OCI-LY3 (cell line): ENCODE measurements around the gene C1QTNF1.

Experiments used
- H2AFZ ChIP-seq: fragments of 200-600, 300-600 bp; shearing (Covaris generic); 2 replicates; pipeline ENCODE4 v1.6.0; 2014; ENCODE audit warnings: antibody characterized with exemption, low read depth, low read length
- H3K27ac ChIP-seq: fragments of 200-600, 300-600 bp; sonication (generic); 2 replicates; pipeline ENCODE4 v1.5.1; 2014; ENCODE audit warnings: mild to moderate bottlenecking, low read length, moderate library complexity, mixed read lengths
- H3K27me3 ChIP-seq: fragments of 200-600, 300-600 bp; sonication (generic); 2 replicates; pipeline ENCODE4 v1.6.1; 2014; ENCODE audit warnings: low read depth, low read length, mixed read lengths
- H3K36me3 ChIP-seq: fragments of 200-600, 300-600 bp; sonication (generic); replicated peaks from 2 replicates; pipeline ENCODE3; 2014; ENCODE audit warnings: low read depth, low read length, mixed read lengths
- H3K4me1 ChIP-seq: fragments of 300-600, 200-600 bp; sonication (generic); 2 replicates; pipeline ENCODE4 v1.6.1; 2014; ENCODE audit warnings: low read length, mixed read lengths
- H3K4me2 ChIP-seq: fragments of 200-600, 300-600 bp; sonication (generic); 2 replicates; pipeline ENCODE4 v1.6.1; 2014; ENCODE audit warnings: low read length, mixed read lengths
- H3K4me3 ChIP-seq: fragments of 300-600, 200-600 bp; sonication (generic); 2 replicates; pipeline ENCODE4 v1.5.1; 2014; ENCODE audit warnings: antibody characterized with exemption, mild to moderate bottlenecking, low read length, moderate library complexity
- H3K79me2 ChIP-seq: fragments of 300-600, 200-600 bp; shearing (Covaris generic); 2 replicates; pipeline ENCODE4 v1.6.1; 2014; ENCODE audit warnings: mild to moderate bottlenecking, low read length, mixed read lengths
- H3K9ac ChIP-seq: fragments of 300-600, 200-600 bp; shearing (Covaris generic); 2 replicates; pipeline ENCODE4 v1.6.0; 2014; ENCODE audit warnings: mild to moderate bottlenecking, low read length, moderate library complexity
- H3K9me3 ChIP-seq: fragments of 200-600, 300-600 bp; shearing (Covaris generic); 2 replicates; pipeline ENCODE4 v1.6.1; 2014; ENCODE audit warnings: low read length, mixed read lengths; ENCODE audit not compliant: insufficient read depth
- H4K20me1 ChIP-seq: fragments of 200-600, 300-600 bp; sonication (generic); 2 replicates; pipeline ENCODE4 v1.6.1; 2016; ENCODE audit warnings: low read length, mixed read lengths; ENCODE audit not compliant: insufficient read depth
- CTCF ChIP-seq: fragments of 200-600, 300-600 bp; sonication (generic); IDR thresholded peaks from 2 replicates; pipeline ENCODE4 v1.5.1; 2014; ENCODE audit warnings: antibody characterized with exemption, low read length, low read depth
- EZH2phosphoT487 ChIP-seq: fragments of 200-600 bp; shearing (Covaris generic); IDR thresholded peaks from 2 replicates; pipeline ENCODE4 v1.6.1; 2018; ENCODE audit warnings: antibody characterized with exemption, mixed run types, low read depth

The C1QTNF1 gene

DNA sequence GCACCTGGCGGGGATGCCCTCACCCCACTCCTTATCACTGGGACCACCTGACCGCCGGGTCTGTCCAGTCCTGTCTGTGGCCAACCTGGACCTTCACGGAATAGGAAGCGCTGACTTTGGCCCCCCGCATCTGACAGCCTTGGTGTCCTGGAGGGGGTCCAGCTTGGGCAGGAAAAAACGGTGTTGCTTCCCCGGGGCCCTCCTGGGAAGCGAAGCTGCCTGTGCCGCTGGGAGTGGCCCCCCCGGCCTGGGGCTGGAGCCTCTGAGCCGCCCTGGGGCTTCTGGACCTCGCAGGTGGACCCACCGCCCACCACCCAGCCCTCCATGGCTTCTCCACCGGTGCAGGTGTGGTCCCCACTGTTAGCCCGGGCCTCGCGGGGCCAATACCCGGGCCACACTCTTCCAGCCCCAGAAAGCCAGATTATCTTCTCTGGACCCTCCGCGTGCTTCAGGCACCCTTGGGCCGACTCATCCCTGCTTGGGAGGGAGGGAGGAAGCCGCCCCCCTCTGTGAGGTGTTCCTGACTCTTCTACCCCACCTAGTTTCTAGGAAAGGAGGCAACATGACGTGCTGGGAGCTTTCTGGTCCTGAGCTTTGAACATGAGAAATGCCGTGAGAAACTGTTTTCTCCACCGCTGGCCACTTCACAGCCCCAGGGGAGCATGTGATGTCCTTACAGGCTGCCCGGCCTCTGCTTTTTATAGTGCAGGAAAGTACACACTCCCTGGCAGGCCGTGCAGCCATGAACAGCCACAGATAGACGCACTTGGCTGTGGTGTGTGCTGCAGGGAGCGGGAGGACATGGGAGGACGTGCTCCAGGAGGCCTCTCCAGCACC is 1.1 kb downstream of the C1QTNF1 start:
- no peak for TF ChIP-seq EZH2phosphoT487
- TF ChIP-seq CTCF: no peak
- no peak overlapping the region for H3K9ac ChIP-seq
- no peak overlapping the region for H3K4me2 ChIP-seq
- H3K27me3 ChIP-seq: peaks cover 42% of the 10 kb centered on the region
- H4K20me1 ChIP-seq: no peaks in the 10 kb centered on the region
- no peaks in the 10 kb centered on the region for H3K9me3 ChIP-seq
- no peak overlapping the region for H3K4me3 ChIP-seq
- no peak overlapping the region for H2AFZ ChIP-seq
- no peaks in the 10 kb centered on the region for H3K79me2 ChIP-seq
- H3K36me3 ChIP-seq: no peaks in the 10 kb centered on the region
- H3K27ac ChIP-seq: no peak overlapping the region
- H3K4me1 ChIP-seq: no peaks in the 10 kb centered on the region

GRCh38 chr17:79026376-79027273 is 2.7 kb downstream of the C1QTNF1 start:
- no peak overlapping the region for H3K4me3 ChIP-seq
- TF ChIP-seq CTCF (no peak), EZH2phosphoT487 (no peak)
- no peak overlapping the region for H3K9ac ChIP-seq
- H3K27me3 ChIP-seq: peaks cover 34% of the 10 kb centered on the region
- no peaks in the 10 kb centered on the region for H3K79me2 ChIP-seq
- H2AFZ ChIP-seq: no peak overlapping the region
- no peaks in the 10 kb centered on the region for H3K4me1 ChIP-seq
- no peak overlapping the region for H3K27ac ChIP-seq
- no peaks in the 10 kb centered on the region for H4K20me1 ChIP-seq
- H3K9me3 ChIP-seq: no peaks in the 10 kb centered on the region
- H3K4me2 ChIP-seq: no peak overlapping the region
- no peaks in the 10 kb centered on the region for H3K36me3 ChIP-seq

DNA sequence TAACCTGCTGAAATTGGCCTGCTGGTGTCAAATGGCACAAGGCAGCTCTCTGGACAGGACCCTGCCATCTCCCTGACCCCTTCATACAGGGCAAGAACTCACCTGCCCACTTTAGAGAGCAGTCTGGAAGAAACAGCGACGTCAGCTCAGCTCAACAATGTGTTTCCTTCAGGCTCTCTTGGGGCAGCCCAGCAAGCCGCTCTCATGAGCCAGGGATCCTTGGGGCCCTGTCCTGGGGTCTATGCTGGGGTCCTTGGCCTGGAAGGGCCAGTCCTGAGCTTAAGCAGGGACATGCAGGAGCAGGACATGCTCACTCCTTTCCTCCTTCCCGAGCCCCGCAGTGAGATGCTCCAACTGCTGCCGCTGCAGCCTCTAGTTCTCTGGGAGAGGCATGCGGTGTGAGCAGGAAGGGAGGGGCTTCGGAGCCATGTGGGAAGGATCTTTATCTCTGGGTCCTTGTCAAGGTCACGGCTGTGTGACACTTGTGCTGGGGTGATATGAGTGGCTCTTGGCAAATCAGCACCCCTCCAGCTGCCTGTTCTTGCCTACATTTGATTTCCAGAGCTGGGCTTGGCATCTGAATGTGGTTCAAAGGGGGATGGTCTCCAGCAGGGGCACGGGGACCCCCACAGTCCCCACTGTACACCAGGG is 3.4 kb downstream of the C1QTNF1 start:
- Histone ChIP-seq H2AFZ (no peak overlapping the region), H3K27me3 (peaks cover 33% of the 10 kb centered on the region), H3K4me2 (no peak overlapping the region), H3K9me3 (no peaks in the 10 kb centered on the region), H3K79me2 (no peaks in the 10 kb centered on the region), H3K36me3 (no peaks in the 10 kb centered on the region), H4K20me1 (no peaks in the 10 kb centered on the region), H3K4me3 (no peak overlapping the region), H3K27ac (no peak overlapping the region), H3K9ac (no peak overlapping the region), H3K4me1 (no peaks in the 10 kb centered on the region)
- TF ChIP-seq EZH2phosphoT487 (no peak), CTCF (no peak)

DNA sequence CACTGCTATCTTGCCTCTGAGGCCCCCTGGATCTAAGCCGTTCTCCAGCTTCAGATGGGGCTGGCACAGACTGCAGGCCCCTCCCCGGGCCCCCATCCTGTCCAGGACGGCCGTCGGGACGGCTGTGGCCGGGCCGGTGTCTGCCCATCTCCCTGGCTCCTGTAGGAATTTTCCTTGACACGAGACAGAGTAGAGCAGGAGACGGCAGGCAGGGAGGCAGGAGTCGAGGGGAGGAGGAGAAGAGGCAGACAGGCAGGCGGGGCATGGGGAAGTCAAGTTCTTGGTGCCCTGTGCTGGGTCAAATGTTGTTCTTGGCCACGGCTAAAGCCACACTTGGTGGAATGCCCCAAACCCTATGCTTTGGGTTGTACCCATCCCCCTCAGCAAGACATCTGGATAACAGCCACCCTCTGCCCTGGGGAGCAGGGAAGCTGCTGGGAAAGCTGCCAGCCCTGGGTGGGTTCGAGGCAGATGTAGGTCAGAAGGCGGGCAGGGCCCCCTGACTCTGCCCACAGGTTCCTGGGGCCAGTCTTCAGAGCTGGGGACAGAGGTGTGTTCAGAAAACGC is 4.0 kb downstream of the C1QTNF1 start:
- H3K27ac ChIP-seq: no peak overlapping the region
- H3K36me3 ChIP-seq: no peaks in the 10 kb centered on the region
- H3K9ac ChIP-seq: no peak overlapping the region
- H3K9me3 ChIP-seq: no peaks in the 10 kb centered on the region
- no peaks in the 10 kb centered on the region for H3K79me2 ChIP-seq
- peaks cover 27% of the 10 kb centered on the region for H3K27me3 ChIP-seq
- no peaks in the 10 kb centered on the region for H4K20me1 ChIP-seq
- TF ChIP-seq CTCF: no peak
- TF ChIP-seq EZH2phosphoT487: no peak
- H3K4me3 ChIP-seq: no peak overlapping the region
- no peak overlapping the region for H2AFZ ChIP-seq
- no peaks in the 10 kb centered on the region for H3K4me1 ChIP-seq
- no peak overlapping the region for H3K4me2 ChIP-seq
